B cell (primary cell): Measurements from ENCODE around the gene RUSF1. TPM values are rescaled to one million over a fixed set of nuclear protein-coding genes. Genes with fewer than 3 reads are reported as not detected.

Experiments used
- ATAC-seq: fragments of 200-7000 bp; cut with Tn5 transposase; one replicate; pipeline ENCODE4 v1.10.0; 2021; ENCODE audit warnings: low read depth, mild to moderate bottlenecking, moderate number of reproducible peaks, moderate library complexity
- CTCF ChIA-PET: fragments of 350-600 bp; sonication (Branson Sonifier 250); formaldehyde crosslinking; loops from one replicate; lab custom pipeline; 2021; ENCODE audit warnings: antibody characterized with exemption, inconsistent platforms; lab: Charles Lee
- POLR2A ChIA-PET: fragments of 350-600 bp; sonication (Branson Sonifier 250); formaldehyde crosslinking; loops from one replicate; lab custom pipeline; 2021; ENCODE audit warnings: antibody characterized with exemption; lab: Charles Lee
- DNase-seq: peaks from one replicate; pipeline ENCODE4 v3.0.0; 2013
- H2AFZ ChIP-seq: 2 replicates; pipeline ENCODE4 v1.6.1; 2012; ENCODE audit warnings: mild to moderate bottlenecking, low read depth, low read length; ENCODE audit not compliant: insufficient read depth, poor library complexity, severe bottlenecking
- H3K27ac ChIP-seq, 2 donors: 1 replicate in 1 of 2; 2 replicates in 1 of 2; pipeline ENCODE4 v1.5.1; 2012 to 2013; ENCODE audit warnings: low read length in 2 of 2, mild to moderate bottlenecking in 2 of 2, moderate library complexity in 1 of 2
- H3K27me3 ChIP-seq, 4 experiments: fragments of 200-600 bp in 1 of 4; sonication (generic) in 1 of 4; replicated peaks in 1 of 4; 1 replicate in 2 of 4; 2 replicates in 2 of 4; pipeline versions ENCODE4 v1.6.1 to v1.7.0; 2013 to 2016; ENCODE audit warnings: low read length in 3 of 4, mild to moderate bottlenecking in 2 of 4, mixed read lengths in 1 of 4, moderate library complexity in 1 of 4; ENCODE audit not compliant: insufficient read depth in 4 of 4, control insufficient read depth in 3 of 4; ENCODE audit errors: control extremely low read depth in 1 of 4
- H3K36me3 ChIP-seq, 2 experiments: replicated peaks in 1 of 2; 1 replicate in 1 of 2; 2 replicates in 1 of 2; pipeline versions ENCODE4 v1.6.1 to v1.7.1; 2013; ENCODE audit warnings: low read length in 1 of 2; ENCODE audit not compliant: insufficient read depth in 2 of 2, control insufficient read depth in 1 of 2; ENCODE audit errors: control extremely low read depth in 1 of 2, extremely low read depth in 1 of 2
- H3K4me1 ChIP-seq, 2 donors: fragments of 200-600 bp in 1 of 2; sonication (generic) in 1 of 2; 1 replicate in 1 of 2; 2 replicates in 1 of 2; pipeline versions ENCODE4 v1.5.1 to v1.6.1; 2013 to 2017; ENCODE audit warnings: low read length in 2 of 2; ENCODE audit not compliant: control insufficient read depth in 2 of 2, insufficient read depth in 2 of 2
- H3K4me2 ChIP-seq: replicated peaks from 2 replicates; pipeline ENCODE3; 2012; ENCODE audit warnings: mild to moderate bottlenecking, low read depth, low read length; ENCODE audit not compliant: poor library complexity, severe bottlenecking
- H3K4me3 ChIP-seq, 5 experiments: fragments of 200-600 bp in 1 of 5; sonication (generic) in 1 of 5; 1 replicate in 3 of 5; 2 replicates in 2 of 5; pipeline versions ENCODE4 v1.5.1 to v1.7.0; 2011 to 2016; ENCODE audit warnings: low read length in 4 of 5, mild to moderate bottlenecking in 4 of 5, low read depth in 2 of 5, control low read depth in 1 of 5, moderate library complexity in 1 of 5; ENCODE audit not compliant: insufficient read depth in 1 of 5; ENCODE audit errors: control extremely low read depth in 1 of 5, extremely low read depth in 1 of 5
- H3K79me2 ChIP-seq: fragments of 200-600 bp; sonication (generic); one replicate; pipeline ENCODE4 v1.6.0; 2016; ENCODE audit warnings: low read length; ENCODE audit not compliant: control insufficient read depth, insufficient read depth
- H3K9ac ChIP-seq: fragments of 200-600 bp; sonication (generic); 2 replicates; pipeline ENCODE4 v1.6.1; 2017; ENCODE audit warnings: mild to moderate bottlenecking, low read length, moderate library complexity
- H3K9me3 ChIP-seq, 3 donors: one replicate each; pipeline versions ENCODE4 v1.6.1 to v1.7.1; 2013; ENCODE audit warnings: low read length in 2 of 3; ENCODE audit not compliant: control insufficient read depth in 2 of 3, insufficient read depth in 1 of 3; ENCODE audit errors: control extremely low read depth in 1 of 3
- H4K20me1 ChIP-seq: 2 replicates; pipeline ENCODE4 v1.6.0; 2012; ENCODE audit warnings: mild to moderate bottlenecking, low read length; ENCODE audit not compliant: insufficient read depth, control insufficient read depth, poor library complexity, severe bottlenecking
- H3K27ac Mint-ChIP-seq: one replicate; pipeline ENCODE4 v1.8.0; 2021; ENCODE audit warnings: mixed read lengths
- H3K27me3 Mint-ChIP-seq: one replicate; pipeline ENCODE4 v1.8.0; 2021; ENCODE audit warnings: mixed read lengths
- H3K4me1 Mint-ChIP-seq: one replicate; pipeline ENCODE4 v1.8.0; 2021; ENCODE audit warnings: mixed read lengths
- H3K4me3 Mint-ChIP-seq: one replicate; pipeline ENCODE4 v1.8.0; 2021; ENCODE audit warnings: mixed read lengths
- H3K9me3 Mint-ChIP-seq: one replicate; pipeline ENCODE4 v1.8.0; 2022; ENCODE audit warnings: mixed read lengths; ENCODE audit not compliant: insufficient read depth
- CTCF ChIP-seq: fragments of 200-600 bp; IDR thresholded peaks from one replicate; pipeline ENCODE4 v1.8.0; 2022; ENCODE audit warnings: antibody characterized with exemption, mild to moderate bottlenecking
- EZH2 ChIP-seq: IDR thresholded peaks from 2 replicates; pipeline ENCODE4 v1.6.1; 2012; ENCODE audit warnings: borderline replicate concordance, low read depth, mild to moderate bottlenecking, moderate library complexity, low read length; ENCODE audit not compliant: insufficient read depth, poor library complexity, severe bottlenecking
- WGBS: methylation state at CpG from one replicate; pipeline ENCODE4 v1.1.5; 2013; ENCODE audit warnings: missing lambda C conversion rate; ENCODE audit not compliant: insufficient coverage; 5-methylcytosine and 5-hydroxymethylcytosine counted together
- intact Hi-C: fragments of 100-400 bp; cut with micrococcal nuclease; formaldehyde crosslinking; loops from one replicate; pipeline ENCODE4 v1.10.0; 2022
- polyA plus RNA-seq: library from polyadenylated mRNA; depleted of rRNA; stranded (reverse); fragments of >200 nt; gene quantifications from 2 replicates; pipeline ENCODE4 v1.2.3, GENCODE V29; 2012
- total RNA-seq, 2 donors: library from RNA; stranded (reverse); fragments of 120-200 nt in 1 of 2; gene quantifications; 1 replicate in 1 of 2; 2 replicates in 1 of 2; pipeline versions ENCODE4 v1.2.3 to v1.2.4, GENCODE V29; 2013 to 2022

Gene RUSF1
- total and polyA plus RNA-seq, 2 donors (not counting 1 experiment from before 2014, with no cell fraction given) = 103 to 132 TPM

GRCh38 chr16:31532896-31533295 is 24.7 kb upstream of the RUSF1 start:
- 75% methylated on average over 2 of the region's 4 CpGs for WGBS

DNA sequence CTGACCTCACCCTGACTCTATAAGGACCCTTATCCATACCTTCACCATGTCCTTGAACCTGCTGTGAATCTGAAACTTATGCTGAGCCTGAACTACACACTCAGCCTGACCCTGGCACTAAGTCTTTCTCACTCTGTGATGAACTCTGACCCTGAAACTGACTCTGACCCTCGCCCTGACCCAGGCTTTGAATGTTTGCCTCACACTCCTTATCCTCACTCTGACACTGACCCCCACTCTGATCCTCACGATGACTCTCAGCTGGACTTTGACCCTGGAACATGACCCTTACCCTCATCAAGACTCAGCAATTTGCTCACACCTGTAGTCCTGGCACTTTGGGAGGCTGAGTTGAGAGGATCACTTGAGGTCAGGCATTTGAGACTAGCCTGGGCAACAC is 23.9 kb upstream of the RUSF1 start:
- Histone ChIP-seq H3K36me3 (no peaks in the 10 kb centered on the region), H3K9ac (no peak overlapping the region), H3K9me3 (peaks cover 0 to 4% (median 0%) of the 10 kb centered on the region in 3 donors), H3K27me3 (peaks cover 0 to 46% (median 16%) of the 10 kb centered on the region in 4 experiments), H3K27ac (no peak overlapping the region), H3K79me2 (no peaks in the 10 kb centered on the region), H3K4me2 (no peak overlapping the region), H4K20me1 (no peaks in the 10 kb centered on the region), H3K4me1 (peaks cover 18 to 26% of the 10 kb centered on the region in 2 donors), H2AFZ (no peak overlapping the region), H3K4me3 (no peak overlapping the region)
- DNase-seq (no peak), ATAC-seq (no peak)
- H3K4me3 Mint-ChIP-seq = no peak overlapping the region
- ChIA-PET CTCF (no interaction called here), POLR2A (no interaction called here)
- no peak overlapping the region for H3K27ac Mint-ChIP-seq
- TF ChIP-seq EZH2 (no peak), CTCF (no peak)
- peaks cover 20% of the 10 kb centered on the region for H3K4me1 Mint-ChIP-seq
- no peaks in the 10 kb centered on the region for H3K9me3 Mint-ChIP-seq
- WGBS = 67% methylated on average over 2 of the region's 2 CpGs
- intact Hi-C loops = no loop called here
- peaks cover 35% of the 10 kb centered on the region for H3K27me3 Mint-ChIP-seq

More at GRCh38 chr16:31532896-31533295, 24.7 kb upstream of the RUSF1 start:
- intact Hi-C loops = no loop called here
- ChIA-PET CTCF (no interaction called here), POLR2A (no interaction called here)
- no peak for DNase-seq
- peaks cover 19% of the 10 kb centered on the region for H3K4me1 Mint-ChIP-seq
- H3K9me3 ChIP-seq = peaks cover 0 to 6% (median 0%) of the 10 kb centered on the region in 3 donors
- no peak overlapping the region for H2AFZ ChIP-seq
- no peaks in the 10 kb centered on the region for H3K9me3 Mint-ChIP-seq
- peaks cover 0 to 47% (median 18%) of the 10 kb centered on the region in 4 experiments for H3K27me3 ChIP-seq
- no peak overlapping the region for H3K9ac ChIP-seq
- peaks cover 22 to 24% of the 10 kb centered on the region in 2 donors for H3K4me1 ChIP-seq
- H4K20me1 ChIP-seq = no peaks in the 10 kb centered on the region
- H3K4me2 ChIP-seq = no peak overlapping the region
- H3K4me3 ChIP-seq = no peak overlapping the region
- H3K27ac ChIP-seq = no peak overlapping the region
- no peaks in the 10 kb centered on the region for H3K36me3 ChIP-seq
- no peak for ATAC-seq
- no peaks in the 10 kb centered on the region for H3K79me2 ChIP-seq
- no peak overlapping the region for H3K27ac Mint-ChIP-seq
- H3K27me3 Mint-ChIP-seq = peaks cover 34% of the 10 kb centered on the region
- TF ChIP-seq EZH2 (no peak), CTCF (no peak)
- no peak overlapping the region for H3K4me3 Mint-ChIP-seq
